GM18520 (cell line): ENCODE measurements around the gene NCBP3.
"Not testable (repeated sequence)": the region's sequence is repeated elsewhere in the genome, so short reads cannot be mapped to it uniquely, and the experiment has no call there.

Experiments
- ATAC-seq: cut with Tn5 transposase; IDR thresholded peaks from one replicate; pipeline ENCODE4 v1.9.1; 2021; ENCODE audit not compliant: unreplicated experiment

Gene NCBP3

GRCh38 chr17:3848229-3848835 is 2.3 kb upstream of the NCBP3 start:
- no peak for ATAC-seq

GRCh38 chr17:3847165-3847670 is 1.2 kb upstream of the NCBP3 start:
- no peak for ATAC-seq

GRCh38 chr17:3846437-3847164 is 555 bp upstream of the NCBP3 start:
- no peak for ATAC-seq

- ATAC-seq: no peak
These were observed 790 bp downstream of the NCBP3 start for GRCh38 chr17:3845291-3845620.

GRCh38 chr17:3844556-3844955 is 1.5 kb downstream of the NCBP3 start:
- not testable (repeated sequence) for ATAC-seq

GRCh38 chr17:3843935-3844516 is 2.0 kb downstream of the NCBP3 start:
- ATAC-seq: no peak

DNA sequence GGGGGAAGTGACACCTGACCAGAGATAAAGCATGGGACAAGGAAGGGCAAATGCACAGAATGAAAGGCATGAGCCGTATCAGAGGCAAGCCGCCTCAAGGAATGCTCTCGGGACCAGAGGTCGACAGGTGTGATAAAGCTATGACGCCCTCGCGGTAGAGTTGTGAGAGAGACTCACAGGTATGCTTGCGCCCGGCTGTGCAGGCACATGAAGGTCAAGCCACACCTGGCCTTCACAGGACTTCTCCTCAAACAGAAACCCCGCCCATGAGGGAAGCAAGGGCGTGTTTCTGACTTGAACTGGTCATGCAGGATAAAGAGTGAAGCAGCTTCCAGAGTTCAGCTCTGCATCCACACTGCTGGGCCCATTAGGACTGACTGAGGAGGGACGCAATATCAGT is 7.8 kb downstream of the NCBP3 start:
- no peak for ATAC-seq

- ATAC-seq: no peak
These were observed 9.5 kb downstream of the NCBP3 start for GRCh38 chr17:3836551-3836950.

- ATAC-seq: no peak
These were observed 10.4 kb downstream of the NCBP3 start for GRCh38 chr17:3835410-3836229.

DNA sequence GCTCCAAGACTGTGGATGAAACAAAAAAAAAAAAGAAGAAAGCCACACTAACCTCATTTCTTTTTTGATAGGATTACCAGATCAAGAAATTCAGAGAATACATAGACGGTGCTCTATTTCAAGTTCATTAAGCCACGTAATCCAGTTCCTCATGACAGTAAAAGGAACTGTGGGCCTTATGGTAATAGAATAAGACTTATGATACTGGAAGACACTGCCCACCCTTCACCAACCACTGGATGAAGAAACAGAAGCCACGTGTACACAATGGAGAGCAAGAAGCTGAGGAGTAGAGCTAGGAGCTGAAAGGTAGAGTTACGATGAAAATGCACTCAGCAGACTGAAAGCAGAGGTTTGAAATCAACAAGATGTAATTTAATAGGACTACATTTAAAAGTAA is 11.2 kb downstream of the NCBP3 start:
- no peak for ATAC-seq

DNA sequence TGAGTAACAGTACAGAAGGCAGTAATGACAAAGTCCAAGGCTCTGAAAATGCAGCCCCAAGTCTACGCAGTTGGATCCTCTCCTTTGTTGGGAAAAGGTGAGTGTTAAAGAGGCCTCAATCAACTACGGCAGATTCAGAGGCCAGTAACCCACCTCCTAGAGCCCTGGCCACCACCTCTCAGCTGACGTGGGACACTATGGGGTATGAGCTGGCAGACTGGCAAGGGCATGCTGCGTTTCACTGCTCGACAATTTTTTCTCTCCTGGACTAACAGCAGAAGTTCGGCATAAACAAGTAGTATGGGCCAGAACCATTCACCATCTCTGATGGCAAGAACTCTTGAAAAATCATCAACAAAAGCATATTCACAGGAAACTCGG is 17.2 kb downstream of the NCBP3 start:
- ATAC-seq: no peak

DNA sequence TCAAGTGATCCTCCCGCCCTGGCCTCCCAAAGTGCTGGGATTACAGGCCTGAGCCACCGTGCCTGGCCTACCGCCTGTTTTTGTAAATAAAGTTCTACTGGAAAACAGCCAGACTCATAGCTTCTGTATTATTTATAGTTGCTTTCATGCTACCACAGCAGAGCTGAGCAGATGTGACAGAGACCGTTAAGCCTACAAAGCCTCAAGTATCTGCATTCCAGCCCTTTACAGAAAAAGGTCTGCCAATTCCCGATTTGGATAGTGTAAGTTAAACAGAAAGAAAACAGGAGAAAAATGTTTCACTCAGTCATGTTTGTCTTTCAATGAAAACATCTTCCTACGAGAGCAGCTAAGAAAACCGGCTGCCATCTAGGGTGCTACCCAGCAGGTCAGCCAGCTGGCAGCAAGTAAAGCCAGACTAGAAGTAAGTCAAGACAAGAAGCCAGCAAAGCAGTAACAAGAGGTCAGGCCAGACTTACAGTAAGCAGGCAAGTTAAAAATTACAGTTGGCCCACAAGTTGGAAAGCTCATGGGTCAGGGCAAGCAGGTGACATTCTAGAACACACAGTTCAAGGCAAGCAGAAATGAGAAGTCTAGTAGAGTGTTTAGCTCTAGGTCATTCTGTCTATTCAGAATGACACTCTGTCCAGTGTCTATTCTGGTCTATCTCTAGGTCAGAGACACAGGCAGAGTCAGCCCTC is 17.7 kb downstream of the NCBP3 start:
- ATAC-seq: no peak

DNA sequence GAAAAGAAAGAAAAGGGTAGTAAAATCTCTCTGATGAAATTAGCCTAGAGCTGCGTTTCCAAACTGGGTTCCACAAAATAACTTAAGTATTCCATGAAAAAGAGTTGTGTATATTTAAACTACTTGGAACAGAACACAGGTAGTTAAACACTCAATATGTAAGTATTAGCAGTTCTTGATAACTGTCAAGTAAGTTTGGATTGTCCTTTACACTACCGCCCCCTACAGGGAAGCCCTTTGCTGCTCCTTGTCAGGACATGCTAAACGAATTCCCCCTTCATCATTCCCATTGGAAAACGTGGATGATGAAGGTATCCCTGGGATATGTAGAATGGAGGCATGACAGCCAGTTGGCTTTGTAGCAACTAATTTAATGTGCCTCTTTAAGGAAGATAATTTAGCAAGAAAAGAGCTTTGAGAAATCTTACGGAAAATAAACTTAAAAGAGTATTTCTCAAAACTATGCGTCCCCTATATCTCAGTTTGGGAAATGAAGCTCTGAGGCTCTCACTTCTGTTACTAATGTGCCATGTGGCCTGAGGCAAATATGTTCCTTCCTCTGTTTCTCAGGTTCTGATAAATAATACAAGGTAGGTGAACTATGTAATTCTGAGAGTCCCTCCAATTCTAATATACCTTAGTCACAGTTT is 18.8 kb downstream of the NCBP3 start:
- ATAC-seq: no peak

DNA sequence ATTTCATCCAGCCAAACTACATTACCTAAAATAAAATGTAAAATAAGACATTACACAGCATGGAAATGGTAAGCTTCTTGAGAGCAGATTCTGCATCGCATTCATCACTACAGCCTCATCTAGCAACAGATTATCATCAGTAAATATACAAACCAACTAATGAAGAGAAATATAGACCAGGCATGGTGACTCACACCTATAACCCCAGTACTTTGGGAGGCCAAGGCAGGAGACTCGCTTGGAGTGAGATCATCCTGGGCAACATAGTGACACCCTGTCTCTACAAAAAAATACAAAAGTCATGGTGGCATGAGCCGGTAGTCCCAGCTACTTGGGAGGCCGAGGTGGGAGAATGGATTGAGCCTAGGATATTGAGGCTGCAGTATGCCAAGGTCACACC is 19.9 kb downstream of the NCBP3 start:
- no peak for ATAC-seq

- ATAC-seq: no peak
These were observed 24.9 kb downstream of the NCBP3 start for GRCh38 chr17:3821101-3821500.

DNA sequence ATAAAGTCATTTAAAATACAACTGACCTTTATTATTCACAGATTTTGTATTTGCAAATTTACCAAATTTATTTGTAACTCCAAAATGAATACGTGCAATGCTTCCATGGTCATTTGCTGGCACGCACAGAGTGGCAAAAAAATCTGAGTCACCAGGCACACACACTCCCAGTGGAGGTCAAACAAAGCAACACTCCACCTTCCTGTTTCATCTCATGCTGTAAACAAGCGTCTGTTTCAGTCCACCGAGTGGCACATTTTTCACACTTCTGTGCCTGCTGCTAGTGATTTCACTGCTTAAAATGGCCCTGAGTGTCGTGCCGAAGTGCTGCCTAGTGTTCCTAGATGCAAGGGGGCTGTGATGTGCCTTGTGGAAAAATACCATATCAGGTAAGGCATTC is 27.3 kb downstream of the NCBP3 start:
- no peak for ATAC-seq

- no peak for ATAC-seq
These were observed 28.0 kb downstream of the NCBP3 start for GRCh38 chr17:3817851-3818605.

- no peak for ATAC-seq
These were observed 30.1 kb downstream of the NCBP3 start for GRCh38 chr17:3815925-3816324.

DNA sequence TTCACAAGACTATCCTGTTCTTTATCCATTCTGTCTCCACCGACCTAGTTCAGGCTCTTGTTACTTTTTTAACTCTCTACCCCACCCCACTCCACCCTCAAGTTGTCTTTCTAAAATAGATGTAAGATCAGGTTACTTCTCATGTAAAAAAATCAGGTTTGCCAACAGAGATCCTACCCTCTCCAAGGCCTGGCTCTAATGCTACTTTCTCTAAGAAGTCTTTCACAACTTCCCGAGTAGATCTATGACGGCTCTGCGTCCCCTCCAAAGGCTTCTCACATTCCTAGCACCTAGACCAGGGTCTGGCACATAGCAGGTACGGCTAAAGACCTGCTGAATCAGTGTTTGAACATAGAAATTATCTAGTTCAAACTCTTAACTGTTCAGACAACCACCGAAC is 30.9 kb downstream of the NCBP3 start:
- ATAC-seq: no peak

DNA sequence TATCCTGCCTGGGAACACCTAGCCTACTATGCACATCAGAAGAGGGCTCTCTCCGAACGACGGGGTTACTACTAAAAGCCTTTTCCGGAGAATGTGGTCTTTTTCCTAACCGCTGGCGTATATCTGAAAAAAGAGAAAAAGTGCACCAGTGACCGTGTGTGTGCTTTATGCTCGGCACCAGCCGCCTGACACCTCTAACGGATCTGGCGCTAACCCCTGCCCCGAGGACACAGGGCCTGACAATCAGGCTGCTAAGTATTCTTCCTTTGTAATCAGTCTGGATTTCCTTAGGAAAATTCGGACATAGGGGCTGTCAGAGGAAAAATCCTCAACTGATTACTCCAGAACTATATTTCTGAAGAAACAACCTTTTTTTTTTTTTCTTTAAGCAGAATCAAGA is 31.7 kb downstream of the NCBP3 start:
- no peak for ATAC-seq
